ENCODE results near the gene RACGAP1.

The RACGAP1 gene

DNA sequence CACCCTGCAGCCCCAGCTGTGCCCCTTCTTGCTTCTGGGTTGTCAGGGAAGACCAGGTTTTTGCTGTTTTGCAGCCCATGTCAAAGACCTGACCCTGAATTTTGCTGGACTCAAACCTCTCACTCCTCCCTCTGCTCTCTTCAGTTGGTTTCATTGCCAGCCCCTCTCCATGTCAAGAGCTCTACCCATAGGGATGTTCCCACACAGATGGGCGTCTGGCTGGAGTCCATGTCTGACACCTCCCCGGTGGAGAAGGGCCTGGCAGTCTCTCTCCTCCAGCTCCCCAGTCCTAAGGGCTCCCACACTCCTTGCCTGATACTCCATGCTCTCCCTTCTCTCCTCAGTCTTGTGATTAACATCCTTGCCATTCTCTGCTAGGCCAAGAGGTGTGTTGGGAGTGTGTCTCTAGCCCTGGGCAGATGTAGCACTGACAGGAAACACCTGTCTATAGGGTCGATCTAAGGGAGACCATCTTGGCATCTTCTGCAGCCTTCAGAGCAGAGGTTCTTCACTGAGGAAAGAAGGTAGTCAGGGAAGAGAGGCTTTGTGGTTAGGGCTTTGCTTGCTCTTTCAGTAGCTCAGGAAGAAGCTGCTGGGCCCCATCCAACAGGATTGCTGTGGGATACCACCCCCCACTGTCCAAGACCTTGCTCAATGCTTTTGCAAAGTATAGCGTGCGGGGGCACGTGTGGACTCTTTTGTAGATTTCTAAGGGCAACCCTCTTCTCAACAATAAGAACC lies 36.8 kb upstream of the RACGAP1 start:
- no peak for DNase-seq (ENCODE audit: low read depth)
- Histone ChIP-seq H3K4me1 (ENCODE audit: control insufficient read depth, insufficient read depth, low read length) (peaks cover 13% of the 10 kb centered on the region), H3K9me3 (ENCODE audit: control insufficient read depth, low read length) (no peaks in the 10 kb centered on the region), H3K27me3 (replicated peaks; ENCODE audit: control insufficient read depth, insufficient read depth, low read length) (no peaks in the 10 kb centered on the region), H3K9ac (ENCODE audit: low read length) (no peak overlapping the region), H3K4me3 (ENCODE audit: low read length) (no peak overlapping the region), H3K36me3 (ENCODE audit: control insufficient read depth, insufficient read depth, low read length, severe bottlenecking) (no peaks in the 10 kb centered on the region)

DNA sequence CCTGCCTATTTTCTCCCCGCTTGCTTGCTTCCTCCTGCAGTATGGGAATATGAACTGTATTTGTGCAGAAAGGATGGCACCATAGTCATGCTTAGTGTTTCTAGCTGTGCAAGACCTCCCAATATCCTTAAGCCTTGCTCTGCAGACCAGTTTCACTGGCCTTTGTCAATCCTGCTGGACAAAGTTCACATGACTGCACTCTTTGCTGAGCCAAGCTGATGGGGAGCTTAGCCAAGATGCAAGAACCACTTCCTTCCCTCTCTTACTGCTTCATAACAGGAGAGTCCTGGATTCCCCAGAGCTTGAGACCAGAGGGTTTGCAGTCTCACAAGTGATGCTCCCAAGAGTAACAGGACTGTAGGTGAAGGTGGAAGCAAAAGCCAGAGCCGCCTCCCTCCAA lies 35.9 kb upstream of the RACGAP1 start:
- Histone ChIP-seq H3K4me1 (ENCODE audit: control insufficient read depth, insufficient read depth, low read length) (peaks cover 17% of the 10 kb centered on the region), H3K36me3 (ENCODE audit: control insufficient read depth, insufficient read depth, low read length, severe bottlenecking) (no peaks in the 10 kb centered on the region), H3K4me3 (ENCODE audit: low read length) (no peak overlapping the region), H3K9ac (ENCODE audit: low read length) (no peak overlapping the region), H3K27me3 (replicated peaks; ENCODE audit: control insufficient read depth, insufficient read depth, low read length) (peaks cover 8% of the 10 kb centered on the region), H3K9me3 (ENCODE audit: control insufficient read depth, low read length) (no peaks in the 10 kb centered on the region)
- no peak for DNase-seq (ENCODE audit: low read depth)

DNA sequence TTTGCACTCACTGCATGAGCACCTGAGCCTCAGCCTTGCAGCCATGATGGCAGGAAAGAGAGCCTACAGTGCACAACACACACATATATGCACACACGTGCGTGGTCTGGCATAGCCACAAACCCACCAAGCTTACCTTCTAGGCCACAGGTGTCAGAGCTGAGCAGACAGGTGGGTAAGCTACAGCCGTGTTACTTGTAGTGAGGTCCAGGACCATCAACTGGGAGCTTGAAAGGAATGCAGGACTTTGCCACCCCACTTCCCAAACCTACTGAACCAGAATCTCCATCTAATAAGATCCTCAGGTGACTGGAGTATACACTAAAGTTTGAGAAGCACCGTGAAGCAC lies 34.8 kb upstream of the RACGAP1 start:
- Histone ChIP-seq H3K9me3 (ENCODE audit: control insufficient read depth, low read length) (no peaks in the 10 kb centered on the region), H3K4me3 (ENCODE audit: low read length) (no peak overlapping the region), H3K27me3 (replicated peaks; ENCODE audit: control insufficient read depth, insufficient read depth, low read length) (peaks cover 15% of the 10 kb centered on the region)

DNA sequence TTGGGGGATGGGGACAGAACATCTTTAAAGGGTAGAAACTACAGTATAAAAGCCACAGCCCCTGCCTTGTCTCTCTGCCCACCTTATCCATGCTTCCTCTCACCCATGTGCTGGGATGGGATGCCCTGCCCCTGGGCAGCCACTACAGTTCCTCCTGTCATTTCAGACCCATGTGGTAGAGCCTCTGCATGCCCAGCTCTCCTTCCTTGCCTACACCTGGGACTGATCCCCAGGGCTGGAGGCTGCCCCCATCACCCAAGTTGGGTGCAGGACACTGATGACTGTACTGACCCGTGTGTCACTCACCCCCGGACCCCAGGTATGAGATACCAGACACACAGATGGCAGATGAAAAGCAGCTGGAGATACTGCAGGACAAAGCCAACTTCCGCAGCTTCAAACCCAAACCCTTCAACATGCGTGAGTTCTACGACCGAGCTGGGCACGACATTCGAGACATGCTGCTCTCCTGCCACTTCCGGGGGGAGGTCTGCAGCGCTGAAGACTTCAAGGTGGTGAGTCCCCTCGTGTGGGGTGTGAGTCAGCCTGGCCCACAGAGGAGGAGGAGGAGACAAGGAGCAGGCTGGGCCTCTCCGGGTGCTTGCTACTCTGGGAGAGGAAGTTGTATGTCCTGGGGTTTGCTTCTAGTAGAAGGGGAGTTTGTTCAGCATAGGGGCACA lies 34.3 kb upstream of the RACGAP1 start:
- no peaks in the 10 kb centered on the region for H3K36me3 ChIP-seq (ENCODE audit: control insufficient read depth, insufficient read depth, low read length, severe bottlenecking)
- H3K4me1 ChIP-seq (ENCODE audit: control insufficient read depth, insufficient read depth, low read length), result peaks cover 17% of the 10 kb centered on the region
- H3K9me3 ChIP-seq (ENCODE audit: control insufficient read depth, low read length), result no peaks in the 10 kb centered on the region
- no peak overlapping the region for H3K9ac ChIP-seq (ENCODE audit: low read length)
- no peak for DNase-seq (ENCODE audit: low read depth)
- H3K27me3 ChIP-seq (replicated peaks; ENCODE audit: control insufficient read depth, insufficient read depth, low read length), result peaks cover 15% of the 10 kb centered on the region
- no peak overlapping the region for H3K4me3 ChIP-seq (ENCODE audit: low read length)

More for the DNA sequence above, 34.8 kb upstream of the RACGAP1 start:
- no peak overlapping the region for H3K9ac ChIP-seq (ENCODE audit: low read length)
- peaks cover 17% of the 10 kb centered on the region for H3K4me1 ChIP-seq (ENCODE audit: control insufficient read depth, insufficient read depth, low read length)
- no peak for DNase-seq (ENCODE audit: low read depth)
- no peaks in the 10 kb centered on the region for H3K36me3 ChIP-seq (ENCODE audit: control insufficient read depth, insufficient read depth, low read length, severe bottlenecking)

DNA sequence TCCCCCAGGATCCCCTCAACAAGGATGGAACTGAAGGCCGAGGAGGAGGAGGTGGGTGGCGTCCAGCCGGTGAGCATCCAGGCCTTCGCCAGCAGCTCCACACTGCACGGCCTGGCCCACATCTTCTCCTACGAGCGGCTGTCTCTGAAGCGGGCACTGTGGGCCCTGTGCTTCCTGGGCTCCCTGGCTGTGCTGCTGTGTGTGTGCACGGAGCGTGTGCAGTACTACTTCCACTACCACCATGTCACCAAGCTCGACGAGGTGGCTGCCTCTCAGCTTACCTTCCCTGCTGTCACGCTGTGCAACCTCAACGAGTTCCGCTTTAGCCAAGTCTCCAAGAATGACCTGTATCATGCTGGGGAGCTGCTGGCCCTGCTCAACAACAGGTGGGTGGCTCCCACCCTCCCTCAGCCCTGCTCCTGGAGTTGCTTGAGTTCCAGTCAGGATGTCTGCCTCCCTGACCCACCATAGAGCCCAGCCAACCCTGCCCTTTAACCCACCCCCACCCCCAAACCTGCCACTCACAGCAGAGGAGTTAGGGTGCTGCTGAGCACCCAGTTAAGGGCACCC lies 33.5 kb upstream of the RACGAP1 start:
- Histone ChIP-seq H3K9me3 (ENCODE audit: control insufficient read depth, low read length) (no peaks in the 10 kb centered on the region), H3K4me3 (ENCODE audit: low read length) (no peak overlapping the region), H3K36me3 (ENCODE audit: control insufficient read depth, insufficient read depth, low read length, severe bottlenecking) (no peaks in the 10 kb centered on the region), H3K9ac (ENCODE audit: low read length) (no peak overlapping the region), H3K27me3 (replicated peaks; ENCODE audit: control insufficient read depth, insufficient read depth, low read length) (peaks cover 15% of the 10 kb centered on the region), H3K4me1 (ENCODE audit: control insufficient read depth, insufficient read depth, low read length) (peaks cover 17% of the 10 kb centered on the region)
- DNase-seq (ENCODE audit: low read depth), result no peak

DNA sequence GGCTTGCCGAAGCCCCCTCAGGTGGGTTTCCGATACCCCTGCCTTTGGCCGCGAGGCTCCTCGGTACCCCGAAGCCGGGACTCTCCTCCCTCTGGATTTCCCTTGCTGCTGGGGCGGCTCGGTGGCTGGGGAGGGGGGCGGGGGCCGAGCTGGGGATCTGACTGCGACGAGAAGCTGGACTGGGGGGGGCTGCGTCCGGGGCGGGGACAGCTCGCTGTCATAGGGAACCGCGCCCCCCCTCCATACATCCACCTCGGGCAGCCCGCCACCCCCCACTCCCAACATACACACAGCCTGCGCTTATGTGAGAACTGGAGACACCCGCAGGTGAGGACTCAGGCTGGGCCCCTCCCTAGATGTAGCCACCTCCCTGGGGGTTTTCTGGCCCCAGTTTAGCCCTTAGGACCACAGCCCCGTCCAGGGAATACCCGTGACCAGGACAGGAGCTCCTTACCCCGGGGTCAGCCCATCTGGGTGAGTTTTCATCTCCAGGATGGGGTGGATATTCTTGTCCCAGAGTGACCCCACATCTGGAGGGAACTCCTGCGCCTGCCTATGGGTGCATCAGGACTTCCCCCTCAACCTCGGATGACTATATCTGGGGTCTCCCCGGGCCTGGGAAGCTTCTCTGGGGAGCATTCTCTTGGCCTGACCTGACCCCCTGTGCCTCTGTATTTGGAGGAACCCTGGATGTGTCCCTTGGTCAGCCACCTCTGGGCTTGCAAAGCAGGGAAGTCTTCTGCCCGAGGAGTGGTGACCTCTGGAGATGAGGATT lies 32.8 kb upstream of the RACGAP1 start:
- Histone ChIP-seq H3K9me3 (ENCODE audit: control insufficient read depth, low read length) (no peaks in the 10 kb centered on the region), H3K27me3 (replicated peaks; ENCODE audit: control insufficient read depth, insufficient read depth, low read length) (peaks cover 18% of the 10 kb centered on the region), H3K9ac (ENCODE audit: low read length) (no peak overlapping the region), H3K4me3 (ENCODE audit: low read length) (peak overlapping the region; percentile 79), H3K4me1 (ENCODE audit: control insufficient read depth, insufficient read depth, low read length) (peaks cover 17% of the 10 kb centered on the region), H3K36me3 (ENCODE audit: control insufficient read depth, insufficient read depth, low read length, severe bottlenecking) (no peaks in the 10 kb centered on the region)
- no peak for DNase-seq (ENCODE audit: low read depth)

DNA sequence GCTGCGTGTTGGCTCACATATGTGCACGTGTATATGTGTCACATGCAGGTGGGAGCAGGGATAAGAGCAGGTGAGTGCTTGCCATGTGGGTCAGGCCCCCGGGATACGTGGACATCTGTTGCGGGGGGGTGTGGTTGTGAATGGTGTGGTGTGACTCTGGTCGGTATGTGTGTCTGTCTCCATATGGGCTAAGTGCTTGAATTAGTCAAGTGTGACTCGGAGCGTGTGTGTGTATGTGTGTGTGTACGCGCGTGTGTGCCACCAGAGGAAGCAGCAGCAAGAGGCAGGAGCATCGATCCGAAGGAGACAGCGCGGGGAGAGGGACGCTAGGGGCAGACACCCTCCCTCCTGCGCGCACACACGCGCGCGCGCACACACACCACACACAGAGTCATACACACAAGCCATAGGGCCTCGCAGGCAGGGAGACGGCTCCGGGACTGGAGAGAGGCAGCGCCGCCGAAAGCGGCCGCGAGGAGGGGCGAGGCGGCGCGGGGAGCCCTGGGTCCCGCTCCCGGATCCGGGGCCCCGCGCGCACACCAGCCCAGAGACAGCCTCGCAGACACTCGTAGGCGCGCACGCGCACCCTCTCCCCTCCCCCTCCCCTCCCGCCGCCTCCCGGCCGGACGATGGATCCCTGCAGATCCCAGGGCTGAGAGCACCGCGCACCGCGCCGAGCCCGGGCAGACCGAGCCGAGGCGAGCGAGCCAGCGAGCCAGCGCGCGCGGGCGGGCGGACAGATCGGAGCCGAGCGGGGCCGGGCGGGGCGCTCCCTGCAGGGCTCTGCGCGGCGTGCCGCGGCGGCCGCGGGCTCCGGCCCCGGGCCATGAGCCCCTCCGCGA lies 31.9 kb upstream of the RACGAP1 start, which contains the start of gene ASIC1:
TSS of gene ASIC1 (plus strand) at position 597 of the 842 bp plus-strand sequence. CDS start 1,171 bp downstream, outside the sequence.
- peaks cover 17% of the 10 kb centered on the region for H3K4me1 ChIP-seq (ENCODE audit: control insufficient read depth, insufficient read depth, low read length)
- peak within 1 kb of the TSS; percentile 79 for H3K4me3 ChIP-seq (ENCODE audit: low read length)
- H3K9ac ChIP-seq (ENCODE audit: low read length), result peak within 1 kb of the TSS; percentile 76
- no peaks in the 10 kb centered on the region for H3K9me3 ChIP-seq (ENCODE audit: control insufficient read depth, low read length)
- H3K36me3 ChIP-seq (ENCODE audit: control insufficient read depth, insufficient read depth, low read length, severe bottlenecking), result no peaks in the 10 kb centered on the region
- peaks cover 27% of the 10 kb centered on the region for H3K27me3 ChIP-seq (replicated peaks; ENCODE audit: control insufficient read depth, insufficient read depth, low read length)
- DNase-seq (ENCODE audit: low read depth), result peak; percentile 89

DNA sequence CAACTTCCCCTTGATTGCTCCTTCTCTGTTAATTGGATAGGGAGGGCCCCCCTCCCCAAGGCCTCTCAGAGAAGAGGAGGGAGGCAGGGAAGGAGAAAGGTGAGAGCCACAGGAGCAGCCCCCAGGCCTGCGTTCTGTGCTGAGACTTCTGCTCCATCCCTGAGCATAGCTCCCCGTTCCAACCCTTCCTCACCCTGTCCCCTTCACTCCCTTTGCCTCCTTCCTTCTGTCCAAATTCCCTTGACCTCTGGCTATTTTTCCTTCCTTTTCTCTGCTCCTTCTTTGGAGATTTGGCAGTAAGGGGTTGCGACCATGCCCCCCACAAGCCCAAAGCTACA lies 31.3 kb upstream of the RACGAP1 start:
- H3K9me3 ChIP-seq (ENCODE audit: control insufficient read depth, low read length), result no peaks in the 10 kb centered on the region
- peak overlapping the region; percentile 79 for H3K4me3 ChIP-seq (ENCODE audit: low read length)
- H3K36me3 ChIP-seq (ENCODE audit: control insufficient read depth, insufficient read depth, low read length, severe bottlenecking), result no peaks in the 10 kb centered on the region
- peak overlapping the region; percentile 76 for H3K9ac ChIP-seq (ENCODE audit: low read length)
- peaks cover 17% of the 10 kb centered on the region for H3K4me1 ChIP-seq (ENCODE audit: control insufficient read depth, insufficient read depth, low read length)
- H3K27me3 ChIP-seq (replicated peaks; ENCODE audit: control insufficient read depth, insufficient read depth, low read length), result peaks cover 30% of the 10 kb centered on the region
- DNase-seq (ENCODE audit: low read depth), result no peak

DNA sequence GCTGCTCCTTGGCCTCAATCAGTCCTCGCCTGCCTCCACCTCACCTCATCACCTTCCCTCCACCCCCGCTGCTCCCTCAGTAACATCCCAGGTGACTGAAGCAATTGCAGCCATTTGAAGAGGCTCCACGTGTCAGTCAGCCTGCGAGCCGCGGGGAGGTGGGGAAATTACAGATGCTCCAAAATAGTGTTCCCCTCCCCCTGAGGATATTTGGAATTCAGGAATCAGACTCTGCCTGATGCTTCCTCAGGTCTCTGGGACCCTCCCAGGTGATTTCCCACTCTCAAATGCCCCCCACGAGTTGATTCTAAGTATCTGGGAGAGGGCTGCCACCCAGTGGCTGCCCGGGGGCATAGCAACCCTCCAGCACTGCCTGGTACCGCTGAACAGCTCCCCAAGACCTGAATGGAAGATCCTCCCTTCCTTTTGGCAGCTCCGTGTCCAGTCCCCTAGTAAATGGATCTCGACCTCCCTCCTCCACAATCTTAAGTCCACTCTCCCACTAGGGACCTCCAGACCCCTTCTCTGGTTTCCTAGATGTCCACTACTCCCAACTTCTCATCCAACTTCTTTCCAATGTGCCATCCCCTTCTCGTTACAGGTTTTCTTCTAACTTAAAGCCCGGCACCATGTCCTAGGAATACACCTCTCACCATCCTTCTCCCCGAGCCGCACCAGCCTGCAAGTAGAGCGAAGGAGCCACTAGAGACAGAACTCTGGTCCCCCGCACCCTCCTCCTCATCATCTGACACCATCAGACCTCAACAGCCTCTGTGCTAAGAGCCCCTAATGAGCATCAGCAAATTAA lies 30.7 kb upstream of the RACGAP1 start:
- H3K4me1 ChIP-seq (ENCODE audit: control insufficient read depth, insufficient read depth, low read length), result peaks cover 11% of the 10 kb centered on the region
- H3K9me3 ChIP-seq (ENCODE audit: control insufficient read depth, low read length), result no peaks in the 10 kb centered on the region
- peaks cover 30% of the 10 kb centered on the region for H3K27me3 ChIP-seq (replicated peaks; ENCODE audit: control insufficient read depth, insufficient read depth, low read length)
- H3K36me3 ChIP-seq (ENCODE audit: control insufficient read depth, insufficient read depth, low read length, severe bottlenecking), result no peaks in the 10 kb centered on the region
- DNase-seq (ENCODE audit: low read depth), result peak; percentile 74
- no peak overlapping the region for H3K9ac ChIP-seq (ENCODE audit: low read length)
- no peak overlapping the region for H3K4me3 ChIP-seq (ENCODE audit: low read length)

DNA sequence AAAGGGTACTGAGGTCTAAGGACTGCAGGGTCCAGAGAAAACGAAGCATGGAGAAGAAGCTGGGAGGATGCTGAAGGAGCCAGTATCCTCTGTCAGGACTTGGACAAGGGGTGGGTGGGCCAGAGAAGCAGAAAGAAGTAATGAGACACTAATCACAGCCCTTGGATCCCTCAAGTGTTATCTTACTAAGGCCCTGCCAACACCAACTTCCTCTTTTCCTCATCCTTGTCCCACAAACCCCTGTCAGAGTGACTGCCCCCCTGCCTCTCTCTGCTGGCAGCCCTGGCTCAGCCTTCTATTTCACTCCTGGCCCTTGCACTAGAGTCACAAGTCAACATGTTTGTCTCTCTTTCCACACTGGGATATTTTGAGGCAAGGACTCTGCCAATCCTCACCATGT lies 28.3 kb upstream of the RACGAP1 start:
- H3K9me3 ChIP-seq (ENCODE audit: control insufficient read depth, low read length), result no peaks in the 10 kb centered on the region
- H3K4me3 ChIP-seq (ENCODE audit: low read length), result no peak overlapping the region
- H3K9ac ChIP-seq (ENCODE audit: low read length), result no peak overlapping the region
- DNase-seq (ENCODE audit: low read depth), result no peak
- peaks cover 11% of the 10 kb centered on the region for H3K4me1 ChIP-seq (ENCODE audit: control insufficient read depth, insufficient read depth, low read length)
- peaks cover 30% of the 10 kb centered on the region for H3K27me3 ChIP-seq (replicated peaks; ENCODE audit: control insufficient read depth, insufficient read depth, low read length)
- H3K36me3 ChIP-seq (ENCODE audit: control insufficient read depth, insufficient read depth, low read length, severe bottlenecking), result no peaks in the 10 kb centered on the region

Data from adipocyte (in vitro differentiated cells).